ENCODE results near the gene PLAC8. TPM values are rescaled to one million over a fixed set of nuclear protein-coding genes. Genes with fewer than 3 reads are reported as not detected.
A peak's percentile ranks its signal among the peaks of the same experiment; 100 is the strongest.
"Not testable (repeated sequence)": the region's sequence is repeated elsewhere in the genome, so short reads cannot be mapped to it uniquely, and the experiment has no call there.

The PLAC8 gene
- total and polyA plus RNA-seq, 4 donors = 1.1 to 14.7 (median 1.4) TPM

GRCh38 chr4:83113429-83113786 is 1.1 kb downstream of the PLAC8 start:
- peaks cover 4% of the 10 kb centered on the region for H3K4me1 ChIP-seq (ENCODE audit: control insufficient read depth, insufficient read depth, low read length)
- H3K9me3 ChIP-seq (ENCODE audit: control insufficient read depth, insufficient read depth, low read length) = no peaks in the 10 kb centered on the region
- H3K27ac ChIP-seq (ENCODE audit: low read depth, low read length) = no peak overlapping the region
- DNase-seq (ENCODE audit: low read depth in 4 of 6, low spot score in 6 of 6) = no peak
- H3K4me3 ChIP-seq (ENCODE audit: low read depth, low read length) = no peak overlapping the region
- peaks cover 8% of the 10 kb centered on the region for H3K27me3 ChIP-seq (ENCODE audit: control insufficient read depth, insufficient read depth, low read length)
- WGBS (ENCODE audit: insufficient coverage) = no CpG with 5 or more reads among the region's 3 CpGs
- no peaks in the 10 kb centered on the region for H3K36me3 ChIP-seq (ENCODE audit: control insufficient read depth, insufficient read depth, low read length)

GRCh38 chr4:83112678-83113428 is 1.7 kb downstream of the PLAC8 start:
- no peaks in the 10 kb centered on the region for H3K9me3 ChIP-seq (ENCODE audit: control insufficient read depth, insufficient read depth, low read length)
- no peaks in the 10 kb centered on the region for H3K36me3 ChIP-seq (ENCODE audit: control insufficient read depth, insufficient read depth, low read length)
- H3K4me3 ChIP-seq (ENCODE audit: low read depth, low read length) = no peak overlapping the region
- WGBS (ENCODE audit: insufficient coverage) = 88% methylated on average over 9 of the region's 16 CpGs
- peaks cover 8% of the 10 kb centered on the region for H3K27me3 ChIP-seq (ENCODE audit: control insufficient read depth, insufficient read depth, low read length)
- DNase-seq (ENCODE audit: low read depth in 4 of 6, low spot score in 6 of 6) = no peak
- peaks cover 4% of the 10 kb centered on the region for H3K4me1 ChIP-seq (ENCODE audit: control insufficient read depth, insufficient read depth, low read length)
- H3K27ac ChIP-seq (ENCODE audit: low read depth, low read length) = no peak overlapping the region

DNA sequence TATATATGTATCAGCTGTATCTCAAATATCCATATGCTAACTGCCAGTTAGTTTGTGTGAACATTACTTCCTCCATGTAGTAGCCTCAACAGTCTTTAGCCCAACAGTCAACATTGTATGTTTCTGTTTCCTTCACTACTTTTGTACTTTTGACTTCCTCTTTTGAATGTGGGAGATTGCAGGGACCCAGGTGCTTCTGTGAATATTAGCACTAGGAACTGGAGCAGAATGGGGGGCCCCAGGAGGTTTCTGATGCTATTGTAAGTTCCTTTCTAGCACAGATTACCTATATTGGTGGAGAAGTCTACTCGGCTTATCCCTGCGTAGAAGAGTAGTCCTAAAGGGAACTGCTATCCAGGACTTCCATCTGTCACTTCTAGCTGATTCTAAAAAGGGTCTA is 2.3 kb downstream of the PLAC8 start:
- peaks cover 4% of the 10 kb centered on the region for H3K4me1 ChIP-seq (ENCODE audit: control insufficient read depth, insufficient read depth, low read length)
- H3K4me3 ChIP-seq (ENCODE audit: low read depth, low read length) = no peak overlapping the region
- H3K27me3 ChIP-seq (ENCODE audit: control insufficient read depth, insufficient read depth, low read length) = peaks cover 8% of the 10 kb centered on the region
- H3K9me3 ChIP-seq (ENCODE audit: control insufficient read depth, insufficient read depth, low read length) = no peaks in the 10 kb centered on the region
- no peak for DNase-seq (ENCODE audit: low read depth in 4 of 6, low spot score in 6 of 6)
- no peaks in the 10 kb centered on the region for H3K36me3 ChIP-seq (ENCODE audit: control insufficient read depth, insufficient read depth, low read length)
- no CpG with 5 or more reads among the region's 2 CpGs for WGBS (ENCODE audit: insufficient coverage)
- H3K27ac ChIP-seq (ENCODE audit: low read depth, low read length) = no peak overlapping the region

GRCh38 chr4:83111751-83112141 is 2.8 kb downstream of the PLAC8 start:
- not testable (repeated sequence) for DNase-seq (ENCODE audit: low read depth in 4 of 6, low spot score in 6 of 6)
- no CpG with 5 or more reads among the region's 7 CpGs for WGBS (ENCODE audit: insufficient coverage)

GRCh38 chr4:83110970-83111750 is 3.4 kb downstream of the PLAC8 start:
- WGBS (ENCODE audit: insufficient coverage) = no CpG with 5 or more reads among the region's 8 CpGs
- Histone ChIP-seq H3K4me3 (ENCODE audit: low read depth, low read length) (no peak overlapping the region), H3K27me3 (ENCODE audit: control insufficient read depth, insufficient read depth, low read length) (peaks cover 8% of the 10 kb centered on the region), H3K4me1 (ENCODE audit: control insufficient read depth, insufficient read depth, low read length) (peaks cover 4% of the 10 kb centered on the region), H3K36me3 (ENCODE audit: control insufficient read depth, insufficient read depth, low read length) (no peaks in the 10 kb centered on the region), H3K27ac (ENCODE audit: low read depth, low read length) (no peak overlapping the region), H3K9me3 (ENCODE audit: control insufficient read depth, insufficient read depth, low read length) (no peaks in the 10 kb centered on the region)
- peak in 1 of 6 donors; percentile 58 for DNase-seq (ENCODE audit: low read depth in 4 of 6, low spot score in 6 of 6)

More at GRCh38 chr4:83111751-83112141, 2.8 kb downstream of the PLAC8 start:
- H3K9me3 ChIP-seq (ENCODE audit: control insufficient read depth, insufficient read depth, low read length); H3K4me3 ChIP-seq (ENCODE audit: low read depth, low read length); H3K27me3 ChIP-seq (ENCODE audit: control insufficient read depth, insufficient read depth, low read length); H3K27ac ChIP-seq (ENCODE audit: low read depth, low read length); H3K4me1 ChIP-seq (ENCODE audit: control insufficient read depth, insufficient read depth, low read length); H3K36me3 ChIP-seq (ENCODE audit: control insufficient read depth, insufficient read depth, low read length): not testable (repeated sequence)

GRCh38 chr4:83110223-83110945 is 4.1 kb downstream of the PLAC8 start:
- no peak overlapping the region for H3K27ac ChIP-seq (ENCODE audit: low read depth, low read length)
- H3K4me3 ChIP-seq (ENCODE audit: low read depth, low read length) = peak overlapping the region; percentile 47
- no peaks in the 10 kb centered on the region for H3K9me3 ChIP-seq (ENCODE audit: control insufficient read depth, insufficient read depth, low read length)
- H3K27me3 ChIP-seq (ENCODE audit: control insufficient read depth, insufficient read depth, low read length) = peaks cover 8% of the 10 kb centered on the region
- peak in 5 of 6 donors; percentile 36 to 87 (median 54) for DNase-seq (ENCODE audit: low read depth in 4 of 6, low spot score in 6 of 6)
- peaks cover 4% of the 10 kb centered on the region for H3K4me1 ChIP-seq (ENCODE audit: control insufficient read depth, insufficient read depth, low read length)
- 0% methylated on average over 11 of the region's 18 CpGs for WGBS (ENCODE audit: insufficient coverage)
- no peaks in the 10 kb centered on the region for H3K36me3 ChIP-seq (ENCODE audit: control insufficient read depth, insufficient read depth, low read length)

GRCh38 chr4:83109480-83110222 is 4.9 kb downstream of the PLAC8 start:
- no peaks in the 10 kb centered on the region for H3K9me3 ChIP-seq (ENCODE audit: control insufficient read depth, insufficient read depth, low read length)
- H3K27me3 ChIP-seq (ENCODE audit: control insufficient read depth, insufficient read depth, low read length) = peaks cover 8% of the 10 kb centered on the region
- WGBS (ENCODE audit: insufficient coverage) = under 1% methylated on average over 56 of the region's 64 CpGs
- H3K36me3 ChIP-seq (ENCODE audit: control insufficient read depth, insufficient read depth, low read length) = no peaks in the 10 kb centered on the region
- H3K27ac ChIP-seq (ENCODE audit: low read depth, low read length) = no peak overlapping the region
- H3K4me1 ChIP-seq (ENCODE audit: control insufficient read depth, insufficient read depth, low read length) = peaks cover 4% of the 10 kb centered on the region
- DNase-seq (ENCODE audit: low read depth in 4 of 6, low spot score in 6 of 6) = peak in 3 of 6 donors; percentile 6 to 45 (median 42)
- peak overlapping the region; percentile 47 for H3K4me3 ChIP-seq (ENCODE audit: low read depth, low read length)

- Histone ChIP-seq H3K4me1 (ENCODE audit: control insufficient read depth, insufficient read depth, low read length) (peaks cover 4% of the 10 kb centered on the region), H3K9me3 (ENCODE audit: control insufficient read depth, insufficient read depth, low read length) (no peaks in the 10 kb centered on the region), H3K36me3 (ENCODE audit: control insufficient read depth, insufficient read depth, low read length) (no peaks in the 10 kb centered on the region), H3K4me3 (ENCODE audit: low read depth, low read length) (no peak overlapping the region), H3K27me3 (ENCODE audit: control insufficient read depth, insufficient read depth, low read length) (peaks cover 8% of the 10 kb centered on the region), H3K27ac (ENCODE audit: low read depth, low read length) (no peak overlapping the region)
- DNase-seq (ENCODE audit: low read depth in 4 of 6, low spot score in 6 of 6) = no peak
- 95% methylated on average over 16 of the region's 26 CpGs for WGBS (ENCODE audit: insufficient coverage)
These were observed 6.2 kb downstream of the PLAC8 start for GRCh38 chr4:83108101-83108861.

Measured in spinal cord (tissue), 10 donors.